Peyer's patch (tissue), 4 donors: ENCODE results near the gene NDUFAF8. TPM values are rescaled to one million over a fixed set of nuclear protein-coding genes. Genes with fewer than 3 reads are reported as not detected.

Source experiments
- DNase-seq, 3 donors: peaks; one replicate each; pipeline ENCODE4 v3.0.0-alpha.2; 2017 to 2019
- H3K27ac ChIP-seq, 4 donors: fragments of 200-600 bp; sonication (generic); one replicate each; pipeline ENCODE4 v1.5.1; 2016 to 2019
- H3K27me3 ChIP-seq, 2 donors: fragments of 200-600 bp; sonication (generic); one replicate each; pipeline ENCODE4 v1.5.1; 2019
- H3K36me3 ChIP-seq, 3 donors: fragments of 200-600 bp; sonication (generic); one replicate each; pipeline ENCODE4 v1.5.1; 2016 to 2019
- H3K4me1 ChIP-seq, 4 donors: fragments of 200-600 bp; sonication (generic); one replicate each; pipeline ENCODE4 v1.5.1; 2016 to 2019
- H3K4me3 ChIP-seq, 4 donors: fragments of 200-600 bp; sonication (generic); 1 replicate in 3 of 4; 2 replicates in 1 of 4; pipeline ENCODE4 v1.5.1; 2016 to 2019; ENCODE audit warnings: mild to moderate bottlenecking in 1 of 4
- H3K9me3 ChIP-seq, 4 donors: fragments of 200-600 bp; sonication (generic); one replicate each; pipeline ENCODE4 v1.5.1; 2016 to 2019; ENCODE audit warnings: mild to moderate bottlenecking in 1 of 4
- CTCF ChIP-seq, 6 experiments: fragments of 450-650 bp in 4 of 6; fragments of 200-600 bp in 2 of 6; sonication (generic) in 1 of 6; IDR thresholded peaks; one replicate each; pipeline ENCODE4 v1.5.1; 2017 to 2019; ENCODE audit warnings: antibody characterized with exemption in 6 of 6, mild to moderate bottlenecking in 3 of 6, moderate library complexity in 1 of 6
- POLR2A ChIP-seq, 2 donors: fragments of 450-650 bp; IDR thresholded peaks; one replicate each; pipeline ENCODE4 v1.5.1; 2017; ENCODE audit warnings: antibody characterized with exemption in 2 of 2, mild to moderate bottlenecking in 2 of 2, moderate library complexity in 2 of 2
- total RNA-seq, 4 donors: library from RNA; depleted of rRNA; stranded (reverse); fragments of >200 nt; gene quantifications; one replicate each; pipeline ENCODE4 v1.1.0, GENCODE V29; 2016

The NDUFAF8 gene
- total RNA-seq, 4 donors from 2014 or later: 17.8 to 62.7 (median 25.2) TPM

DNA sequence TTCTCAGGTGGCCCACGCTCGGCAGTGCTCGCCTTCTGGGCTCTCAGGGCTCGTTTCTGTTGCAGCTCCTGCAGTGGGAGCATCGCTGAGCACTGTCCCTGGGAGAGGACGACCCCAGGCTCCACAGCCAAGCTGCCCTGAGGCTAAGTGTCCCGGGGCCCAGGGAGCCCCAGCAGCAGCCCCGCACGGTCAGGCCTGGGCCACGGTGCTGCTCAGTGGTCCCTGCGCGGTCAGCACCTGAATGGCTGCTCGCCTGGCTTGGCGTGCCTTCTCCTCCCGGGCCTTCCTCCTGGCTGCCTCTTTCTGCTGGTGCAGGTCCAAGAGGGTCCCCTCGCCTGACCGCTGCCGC, 39.7 kb upstream of the NDUFAF8 start:
- Histone ChIP-seq H3K27me3 (no peaks in the 10 kb centered on the region), H3K4me1 (no peaks in the 10 kb centered on the region), H3K27ac (no peak overlapping the region), H3K36me3 (no peaks in the 10 kb centered on the region), H3K9me3 (no peaks in the 10 kb centered on the region), H3K4me3 (no peak overlapping the region)
- no peak for DNase-seq
- TF ChIP-seq CTCF (IDR thresholded peaks at IDR 0.05) (no peak), POLR2A (IDR thresholded peaks at IDR 0.05) (no peak)

GRCh38 chr17:81200201-81200600, 38.9 kb upstream of the NDUFAF8 start:
- H3K27me3 ChIP-seq: no peaks in the 10 kb centered on the region
- TF ChIP-seq POLR2A (IDR thresholded peaks at IDR 0.05) (no peak), CTCF (IDR thresholded peaks at IDR 0.05) (no peak)
- no peak overlapping the region for H3K27ac ChIP-seq
- H3K4me1 ChIP-seq: no peaks in the 10 kb centered on the region
- no peak overlapping the region for H3K4me3 ChIP-seq
- DNase-seq: no peak
- no peaks in the 10 kb centered on the region for H3K9me3 ChIP-seq
- H3K36me3 ChIP-seq: no peaks in the 10 kb centered on the region

- peak in 1 of 3 donors; percentile 71 for DNase-seq
- Histone ChIP-seq H3K27ac (no peak overlapping the region), H3K36me3 (no peaks in the 10 kb centered on the region), H3K4me3 (no peak overlapping the region), H3K27me3 (no peaks in the 10 kb centered on the region), H3K4me1 (no peaks in the 10 kb centered on the region), H3K9me3 (no peaks in the 10 kb centered on the region)
- TF ChIP-seq CTCF (IDR thresholded peaks at IDR 0.05) (peak in 5 of 6 experiments; percentile 8 to 80 (median 69)), POLR2A (IDR thresholded peaks at IDR 0.05) (no peak)
Measured at GRCh38 chr17:81200695-81201580, 38.2 kb upstream of the NDUFAF8 start.

DNA sequence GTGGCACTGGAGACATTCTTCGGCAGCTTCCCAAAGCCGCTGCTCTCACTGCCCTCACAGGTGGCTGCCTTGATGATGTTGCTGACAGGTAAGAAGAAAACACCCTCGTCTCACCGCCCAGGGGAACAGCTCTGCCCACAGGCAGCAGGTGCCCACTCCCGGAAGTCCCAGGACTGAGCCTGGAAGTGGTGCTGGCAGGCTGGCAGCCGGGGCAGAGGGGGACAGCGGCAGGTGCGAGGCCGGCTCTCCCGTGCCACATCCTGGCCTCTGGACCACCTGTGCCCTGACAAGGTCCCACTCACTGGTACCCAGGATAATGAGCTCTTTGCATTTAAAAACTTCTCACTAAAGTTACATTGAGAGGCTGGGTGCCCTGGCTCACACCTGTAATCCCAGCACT, 36.8 kb upstream of the NDUFAF8 start:
- Histone ChIP-seq H3K4me3 (no peak overlapping the region), H3K36me3 (no peaks in the 10 kb centered on the region), H3K9me3 (no peaks in the 10 kb centered on the region), H3K27me3 (no peaks in the 10 kb centered on the region), H3K27ac (no peak overlapping the region), H3K4me1 (no peaks in the 10 kb centered on the region)
- TF ChIP-seq POLR2A (IDR thresholded peaks at IDR 0.05) (no peak), CTCF (IDR thresholded peaks at IDR 0.05) (no peak)
- DNase-seq: no peak

- Histone ChIP-seq H3K4me3 (no peak overlapping the region), H3K4me1 (no peaks in the 10 kb centered on the region), H3K27ac (no peak overlapping the region), H3K27me3 (no peaks in the 10 kb centered on the region), H3K9me3 (no peaks in the 10 kb centered on the region), H3K36me3 (no peaks in the 10 kb centered on the region)
- DNase-seq: no peak
- TF ChIP-seq CTCF (IDR thresholded peaks at IDR 0.05) (no peak), POLR2A (IDR thresholded peaks at IDR 0.05) (no peak)
Measured at GRCh38 chr17:81203136-81203535, 36.0 kb upstream of the NDUFAF8 start.
